OCI-LY7 (cell line): ENCODE data around the gene GJB5.

ENCODE experiments used
- CTCF ChIP-seq: fragments of 200-600 bp; sonication (generic); conservative IDR thresholded peaks from 2 replicates; pipeline ENCODE4 v1.5.1; 2014; ENCODE audit warnings: mild to moderate bottlenecking, antibody characterized with exemption, low read length, moderate library complexity, mixed read lengths
- EZH2phosphoT487 ChIP-seq: fragments of 200-600 bp; sonication (generic); IDR thresholded peaks from 2 replicates; pipeline ENCODE4 v1.6.1; 2018; ENCODE audit warnings: low read depth, borderline replicate concordance, mild to moderate bottlenecking, mixed run types, antibody characterized with exemption, low read length, moderate library complexity, mixed read lengths

- TF ChIP-seq CTCF (peak; percentile 86), EZH2phosphoT487 (no peak)
These were observed 31.9 kb downstream of the GJB5 start for GRCh38 chr1:34786521-34787325.
